Muscle layer of colon (tissue), 2 donors: ENCODE measurements around the gene COL6A5.

Experiments used
- H3K27ac ChIP-seq: one replicate; pipeline ENCODE4 v1.7.0; 2013; ENCODE audit warnings: low read depth, mild to moderate bottlenecking, low read length, moderate library complexity
- H3K27me3 ChIP-seq, 2 donors: one replicate each; pipeline ENCODE4 v1.7.0; 2013; ENCODE audit warnings: low read length in 2 of 2, mild to moderate bottlenecking in 2 of 2; ENCODE audit not compliant: insufficient read depth in 2 of 2, control insufficient read depth in 1 of 2
- H3K36me3 ChIP-seq: one replicate; pipeline ENCODE4 v1.7.0; 2013; ENCODE audit warnings: mild to moderate bottlenecking, low read length; ENCODE audit not compliant: insufficient read depth
- H3K4me1 ChIP-seq: one replicate; pipeline ENCODE4 v1.7.0; 2013; ENCODE audit warnings: mild to moderate bottlenecking, low read length; ENCODE audit not compliant: insufficient read depth
- H3K4me3 ChIP-seq, 2 donors: one replicate each; pipeline ENCODE4 v1.7.0; 2013; ENCODE audit warnings: low read length in 2 of 2, low read depth in 1 of 2, mild to moderate bottlenecking in 1 of 2, moderate library complexity in 1 of 2
- H3K9ac ChIP-seq: one replicate; pipeline ENCODE4 v1.7.0; 2013; ENCODE audit warnings: low read length
- H3K9me3 ChIP-seq: one replicate; pipeline ENCODE4 v1.7.0; 2013; ENCODE audit warnings: mild to moderate bottlenecking, low read length
- donor health status: abdominal sarcoma.
- donor health status: Adenocarcinoma of cecum.

The COL6A5 gene

GRCh38 chr3:130491431-130491830 lies 146.0 kb downstream of the COL6A5 start:
- Histone ChIP-seq H3K9ac (no peak overlapping the region), H3K27ac (no peak overlapping the region), H3K4me3 (no peak overlapping the region), H3K9me3 (no peaks in the 10 kb centered on the region), H3K4me1 (no peaks in the 10 kb centered on the region), H3K27me3 (no peaks in the 10 kb centered on the region), H3K36me3 (no peaks in the 10 kb centered on the region)

- Histone ChIP-seq H3K9me3 (no peaks in the 10 kb centered on the region), H3K4me3 (no peak overlapping the region), H3K27ac (no peak overlapping the region), H3K4me1 (no peaks in the 10 kb centered on the region), H3K9ac (no peak overlapping the region), H3K27me3 (no peaks in the 10 kb centered on the region), H3K36me3 (no peaks in the 10 kb centered on the region)
Measured at GRCh38 chr3:130504701-130505100, 159.2 kb downstream of the COL6A5 start.

DNA sequence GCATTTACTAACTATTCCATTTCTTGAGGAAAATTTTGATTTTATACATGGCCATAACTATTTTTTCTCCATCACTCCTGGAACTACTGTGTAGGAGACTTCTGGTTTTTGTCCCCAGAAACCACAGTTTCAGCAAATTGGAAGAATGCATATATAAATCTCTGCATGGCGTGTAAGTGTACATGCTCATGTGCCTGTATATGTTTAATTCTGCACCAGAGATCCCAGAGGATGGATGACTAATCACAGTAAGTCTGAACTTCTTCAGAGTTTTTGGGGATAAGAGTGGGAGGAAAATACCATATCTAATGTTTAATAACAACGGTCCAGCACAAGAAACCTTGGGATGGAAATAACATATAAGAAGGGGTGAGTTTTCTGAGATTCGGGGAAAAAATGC lies 160.6 kb downstream of the COL6A5 start:
- no peaks in the 10 kb centered on the region for H3K4me1 ChIP-seq
- no peaks in the 10 kb centered on the region for H3K27me3 ChIP-seq
- H3K27ac ChIP-seq = no peak overlapping the region
- no peak overlapping the region for H3K4me3 ChIP-seq
- H3K9me3 ChIP-seq = no peaks in the 10 kb centered on the region
- H3K9ac ChIP-seq = no peak overlapping the region
- H3K36me3 ChIP-seq = no peaks in the 10 kb centered on the region

GRCh38 chr3:130507746-130508145 lies 162.3 kb downstream of the COL6A5 start:
- H3K27me3 ChIP-seq = no peaks in the 10 kb centered on the region
- H3K9ac ChIP-seq = no peak overlapping the region
- H3K36me3 ChIP-seq = no peaks in the 10 kb centered on the region
- no peaks in the 10 kb centered on the region for H3K9me3 ChIP-seq
- H3K4me3 ChIP-seq = no peak overlapping the region
- no peak overlapping the region for H3K27ac ChIP-seq
- no peaks in the 10 kb centered on the region for H3K4me1 ChIP-seq

DNA sequence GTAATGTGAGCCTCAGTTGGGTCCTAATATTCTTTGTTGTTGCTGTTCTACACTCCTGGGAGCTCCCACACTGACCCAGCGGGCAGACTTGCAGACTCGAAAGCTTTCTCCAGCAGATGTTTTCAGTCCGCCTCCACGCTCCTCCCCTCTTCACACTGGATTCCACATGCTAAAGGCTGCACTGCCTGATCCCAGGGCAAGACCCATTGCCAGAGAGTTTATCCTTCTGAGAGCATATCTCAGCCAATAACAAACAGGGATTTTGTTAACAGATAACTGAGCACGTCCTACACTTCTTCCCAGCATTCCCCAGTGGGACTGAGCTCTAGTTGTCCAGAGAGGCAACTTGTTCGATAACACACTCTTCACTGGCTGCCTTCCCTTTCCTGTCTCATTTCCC lies 163.5 kb downstream of the COL6A5 start:
- Histone ChIP-seq H3K9me3 (no peaks in the 10 kb centered on the region), H3K27me3 (no peaks in the 10 kb centered on the region), H3K36me3 (no peaks in the 10 kb centered on the region), H3K9ac (no peak overlapping the region), H3K4me3 (no peak overlapping the region), H3K4me1 (no peaks in the 10 kb centered on the region), H3K27ac (no peak overlapping the region)

GRCh38 chr3:130514681-130515080 lies 169.2 kb downstream of the COL6A5 start:
- Histone ChIP-seq H3K27ac (no peak overlapping the region), H3K4me3 (no peak overlapping the region)

GRCh38 chr3:130515755-130516154 lies 170.3 kb downstream of the COL6A5 start:
- Histone ChIP-seq H3K4me1 (no peaks in the 10 kb centered on the region), H3K4me3 (no peak overlapping the region), H3K27ac (no peak overlapping the region), H3K9ac (no peak overlapping the region), H3K27me3 (peaks cover 7 to 15% of the 10 kb centered on the region in 2 donors), H3K36me3 (no peaks in the 10 kb centered on the region), H3K9me3 (no peaks in the 10 kb centered on the region)

More at GRCh38 chr3:130514681-130515080, 169.2 kb downstream of the COL6A5 start:
- H3K27me3 ChIP-seq = peaks cover 7 to 15% of the 10 kb centered on the region in 2 donors
- no peaks in the 10 kb centered on the region for H3K36me3 ChIP-seq
- no peaks in the 10 kb centered on the region for H3K4me1 ChIP-seq
- H3K9me3 ChIP-seq = no peaks in the 10 kb centered on the region
- no peak overlapping the region for H3K9ac ChIP-seq

GRCh38 chr3:130516645-130517512 lies 171.4 kb downstream of the COL6A5 start, which contains the start of gene COL6A6:
COL6A6 (plus strand) TSS chr3:130517177; CDS start chr3:130560365, 43,188 bp downstream.
- H3K9ac ChIP-seq = no peak within 1 kb of the TSS
- no peak within 1 kb of the TSS for H3K4me3 ChIP-seq

GRCh38 chr3:130517602-130518001 lies 172.1 kb downstream of the COL6A5 start:
- no peak overlapping the region for H3K4me3 ChIP-seq
- peaks cover 7 to 15% of the 10 kb centered on the region in 2 donors for H3K27me3 ChIP-seq
- H3K27ac ChIP-seq = no peak overlapping the region
- H3K36me3 ChIP-seq = no peaks in the 10 kb centered on the region
- no peak overlapping the region for H3K9ac ChIP-seq
- H3K9me3 ChIP-seq = no peaks in the 10 kb centered on the region
- no peaks in the 10 kb centered on the region for H3K4me1 ChIP-seq

More at GRCh38 chr3:130516645-130517512, 171.4 kb downstream of the COL6A5 start, which contains the start of gene COL6A6:
- H3K27ac ChIP-seq = no peak within 1 kb of the TSS
- H3K4me1 ChIP-seq = no peaks in the 10 kb centered on the region
- peaks cover 7 to 15% of the 10 kb centered on the region in 2 donors for H3K27me3 ChIP-seq
- no peaks in the 10 kb centered on the region for H3K36me3 ChIP-seq
- H3K9me3 ChIP-seq = no peaks in the 10 kb centered on the region

GRCh38 chr3:130519754-130520153 lies 174.3 kb downstream of the COL6A5 start:
- Histone ChIP-seq H3K4me1 (no peaks in the 10 kb centered on the region), H3K27ac (no peak overlapping the region), H3K36me3 (no peaks in the 10 kb centered on the region), H3K27me3 (peaks cover 7 to 15% of the 10 kb centered on the region in 2 donors), H3K9ac (no peak overlapping the region), H3K9me3 (no peaks in the 10 kb centered on the region), H3K4me3 (no peak overlapping the region)

- Histone ChIP-seq H3K27ac (no peak overlapping the region), H3K27me3 (peaks cover 1 to 6% of the 10 kb centered on the region in 2 donors), H3K9ac (no peak overlapping the region), H3K9me3 (no peaks in the 10 kb centered on the region), H3K36me3 (no peaks in the 10 kb centered on the region), H3K4me1 (no peaks in the 10 kb centered on the region), H3K4me3 (no peak overlapping the region)
Measured at GRCh38 chr3:130522399-130522798, 176.9 kb downstream of the COL6A5 start.

DNA sequence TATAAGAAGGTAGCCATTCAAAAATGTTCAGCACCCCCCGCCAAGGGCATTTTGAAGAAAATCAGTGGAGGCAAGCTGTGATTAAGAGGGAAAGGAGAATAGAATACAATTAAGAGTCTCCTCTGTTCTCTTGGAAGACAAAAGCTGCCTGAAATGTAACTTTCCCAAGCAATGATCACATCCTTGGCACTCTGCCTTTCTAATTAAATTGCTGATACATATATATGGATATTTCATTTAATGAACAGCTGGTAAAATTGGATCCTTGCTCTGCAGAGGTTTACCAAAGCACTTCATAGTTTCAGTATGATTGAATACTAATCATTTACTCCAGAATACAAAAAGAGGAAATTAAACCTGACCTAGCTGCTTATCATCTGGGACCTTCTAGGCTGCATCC lies 182.0 kb downstream of the COL6A5 start:
- no peaks in the 10 kb centered on the region for H3K36me3 ChIP-seq
- H3K27me3 ChIP-seq = no peaks in the 10 kb centered on the region
- no peaks in the 10 kb centered on the region for H3K9me3 ChIP-seq
- no peak overlapping the region for H3K9ac ChIP-seq
- no peak overlapping the region for H3K4me3 ChIP-seq
- H3K4me1 ChIP-seq = no peaks in the 10 kb centered on the region
- H3K27ac ChIP-seq = no peak overlapping the region
